HG03521 (cell line): ENCODE measurements around the gene FIGN.

Experiments used
- ATAC-seq: cut with Tn5 transposase; IDR thresholded peaks from one replicate; pipeline ENCODE4 v1.9.1; 2021; ENCODE audit warnings: mild to moderate bottlenecking, moderate library complexity; ENCODE audit not compliant: unreplicated experiment

The FIGN gene

DNA sequence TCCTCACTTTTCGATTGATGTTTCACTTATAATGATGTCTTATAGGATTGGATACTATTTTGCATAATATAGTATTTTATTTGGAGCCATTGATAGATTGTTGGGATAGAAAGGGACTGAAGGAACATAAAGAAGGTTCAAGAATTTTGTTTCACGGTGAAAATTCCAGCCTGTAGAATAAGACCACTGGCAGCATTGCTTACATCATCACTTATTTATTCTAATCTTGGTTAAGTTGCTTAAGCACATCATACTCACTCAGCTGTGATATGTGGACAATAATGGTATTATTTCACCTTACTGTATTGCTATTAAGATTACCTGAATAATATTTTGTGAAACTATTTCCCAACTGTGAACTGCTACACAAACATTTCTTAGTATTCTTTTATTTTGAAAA, 118.3 kb downstream of the FIGN start:
- ATAC-seq: no peak

DNA sequence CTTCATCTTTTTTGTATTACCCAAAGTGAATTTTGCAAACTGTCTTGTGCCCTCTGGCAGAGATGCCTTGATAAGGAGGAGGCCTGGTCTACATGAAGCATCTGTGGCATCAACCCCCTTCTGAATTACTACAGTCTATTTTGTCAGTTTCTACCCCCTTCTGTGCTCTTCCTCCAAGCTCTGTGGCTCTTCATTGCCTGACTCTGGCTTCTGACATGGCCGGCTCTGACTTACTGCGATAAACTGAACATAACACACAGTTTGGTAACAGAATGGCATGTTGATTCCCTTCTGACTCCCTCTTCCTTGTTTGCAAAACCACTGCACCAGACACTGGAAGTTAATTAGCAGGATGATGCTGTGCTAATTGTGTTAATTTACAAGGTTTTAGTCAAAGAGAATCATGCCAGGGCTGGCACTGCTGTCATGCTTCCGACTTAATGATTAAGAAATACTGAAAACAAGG, 122.5 kb downstream of the FIGN start:
- ATAC-seq: no peak

DNA sequence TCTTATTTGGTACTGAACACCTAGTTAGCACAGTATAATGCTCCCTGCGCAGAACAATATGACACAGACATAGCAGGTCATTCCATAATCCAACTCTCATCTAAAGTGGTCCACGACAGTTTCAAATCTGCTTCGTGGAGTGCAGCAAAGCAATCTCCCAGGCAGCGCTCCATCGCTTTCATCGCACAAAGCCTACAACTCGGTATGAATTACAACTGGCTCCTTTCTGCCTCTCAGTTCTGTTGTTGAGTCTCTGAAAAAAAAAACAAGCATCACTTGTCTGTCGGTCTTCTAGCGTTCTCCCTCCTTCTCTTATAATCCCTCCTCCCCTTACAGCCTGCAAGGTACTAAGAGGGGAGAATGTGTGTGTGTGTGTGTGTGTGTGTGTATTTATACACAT, 123.5 kb downstream of the FIGN start:
- no peak for ATAC-seq

DNA sequence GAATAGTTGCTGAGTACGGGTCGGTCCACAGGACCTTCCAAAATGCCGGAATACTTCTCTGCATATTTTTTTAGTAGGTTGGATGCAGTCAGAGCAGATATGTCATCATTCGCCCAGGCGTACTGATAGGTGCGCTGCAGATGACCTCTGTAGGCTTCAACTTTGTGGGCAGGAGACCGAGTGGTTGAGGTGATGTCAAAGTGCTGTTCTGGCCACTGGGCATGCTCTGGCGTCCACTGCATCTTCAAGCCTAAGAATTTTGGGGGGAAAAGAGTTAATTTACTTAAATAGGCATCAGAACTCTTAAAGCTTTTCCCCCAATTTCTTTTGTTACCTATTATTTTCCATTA, 124.3 kb downstream of the FIGN start:
- ATAC-seq: no peak

DNA sequence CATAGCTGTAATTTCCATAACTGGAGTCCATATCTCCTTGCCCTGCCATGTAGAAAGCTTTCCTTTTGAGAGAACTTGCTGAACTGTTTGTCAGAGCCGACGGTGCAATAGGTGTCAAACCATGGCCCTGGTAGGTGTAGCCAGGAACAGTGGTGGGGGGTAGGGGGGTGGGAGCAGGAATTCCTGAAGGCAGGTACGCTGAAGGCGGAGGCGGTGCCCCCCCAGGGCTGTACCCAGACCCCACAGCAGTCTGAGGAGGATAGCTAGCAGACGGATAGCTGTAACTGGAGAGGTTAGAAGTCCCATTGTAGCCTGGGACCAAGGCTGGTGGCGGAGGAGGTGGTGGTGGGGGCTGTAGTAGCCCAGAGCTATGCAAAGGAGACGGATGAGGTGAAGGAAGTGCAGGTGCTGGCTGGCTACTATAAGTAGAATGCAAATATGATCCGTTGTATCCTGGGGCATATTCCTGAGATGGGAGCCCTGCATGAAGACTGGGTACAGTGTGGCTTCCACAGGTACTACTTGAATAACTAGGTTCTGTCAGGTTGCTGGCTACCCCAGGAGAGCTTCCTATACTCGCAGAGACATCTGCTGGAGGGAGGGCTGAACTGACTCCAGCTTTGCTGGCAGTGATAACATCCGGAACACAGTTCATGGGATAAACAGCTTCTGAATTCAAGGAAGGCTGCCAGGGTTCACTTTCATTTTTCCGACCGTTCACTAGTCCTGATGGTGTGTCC, 124.8 kb downstream of the FIGN start:
- ATAC-seq: no peak

DNA sequence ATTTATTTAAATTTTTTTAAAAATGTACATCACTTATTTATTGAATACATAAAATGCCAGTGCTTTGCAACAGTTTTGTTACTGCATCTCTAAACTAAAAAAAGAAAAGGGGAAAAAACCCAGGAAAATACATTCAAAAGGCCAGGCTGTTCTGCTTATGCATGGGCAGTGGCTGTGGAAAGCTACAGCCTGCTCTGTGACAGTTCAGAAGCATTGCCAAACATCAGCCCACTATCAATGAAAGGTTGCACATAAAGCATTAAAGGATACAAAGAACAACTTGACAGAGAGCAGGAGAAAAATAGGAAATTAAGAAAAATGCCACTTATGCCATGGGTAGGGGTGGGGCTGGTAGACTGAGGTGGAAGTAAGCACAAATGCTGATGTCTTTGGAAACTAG, 128.2 kb downstream of the FIGN start:
- no peak for ATAC-seq

DNA sequence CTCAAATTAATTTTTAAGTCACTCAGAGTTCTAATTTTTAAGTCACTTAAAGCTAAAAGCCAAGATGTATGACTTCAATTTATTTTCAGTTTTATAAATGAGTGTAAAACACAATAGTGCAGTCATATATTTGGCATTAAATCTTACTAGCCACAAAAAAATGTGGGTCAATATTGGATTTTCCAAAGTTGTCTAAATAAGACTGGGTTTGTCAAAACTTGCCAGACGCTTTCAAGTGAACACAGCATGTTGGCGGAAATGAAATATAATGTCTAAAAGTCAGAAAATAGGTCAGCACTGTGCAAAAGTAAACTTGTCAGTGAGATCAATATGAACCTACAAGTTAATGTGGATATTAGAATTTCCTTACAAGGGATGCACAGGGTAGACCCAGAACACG, 128.9 kb downstream of the FIGN start:
- ATAC-seq: no peak

DNA sequence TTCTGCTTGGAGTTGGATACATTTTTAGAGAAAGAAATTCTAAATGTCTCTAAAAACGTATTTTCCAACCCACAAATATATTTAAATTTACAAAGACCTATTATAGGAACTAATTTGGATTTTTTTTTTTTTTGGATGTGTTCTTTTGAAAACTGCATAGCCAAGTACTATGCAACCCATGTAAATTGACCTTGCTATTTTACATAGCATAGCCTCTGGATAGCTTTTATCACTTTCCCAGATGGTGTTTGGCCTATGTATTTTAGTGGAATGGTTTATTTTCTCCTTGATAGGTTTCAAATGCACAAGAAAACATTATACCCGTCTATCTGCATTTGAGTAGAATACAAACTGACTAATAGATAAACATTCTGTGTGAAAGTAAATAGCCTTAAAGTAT, 130.0 kb downstream of the FIGN start:
- ATAC-seq: no peak

DNA sequence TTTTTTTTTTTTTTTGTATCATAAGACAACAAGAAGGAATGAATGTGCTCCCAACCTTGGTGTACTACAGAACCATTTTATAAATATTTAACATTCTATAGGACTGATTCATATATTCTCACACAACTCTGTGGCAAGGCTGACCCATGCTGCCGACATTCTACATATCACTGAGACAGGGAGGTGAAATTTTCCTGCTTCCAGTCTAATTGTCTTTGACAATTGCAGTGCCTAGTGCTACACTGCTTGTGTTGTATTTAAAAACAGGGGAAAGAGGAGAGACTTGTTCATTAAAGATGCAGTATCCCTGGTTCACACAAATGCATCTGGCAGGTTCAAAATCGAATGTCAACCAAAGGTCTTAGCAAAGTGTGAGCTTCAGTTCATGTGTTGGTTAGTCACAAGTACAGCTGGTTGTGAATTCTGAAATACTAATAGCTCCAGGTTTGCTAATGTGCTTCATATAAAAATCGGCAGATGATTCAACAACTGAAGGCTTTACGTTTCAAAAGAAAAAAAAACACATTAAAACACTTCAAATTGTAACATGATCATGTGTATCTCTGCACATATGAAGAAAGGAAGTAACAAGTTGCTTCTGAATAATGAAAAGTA, 130.8 kb downstream of the FIGN start:
- no peak for ATAC-seq

DNA sequence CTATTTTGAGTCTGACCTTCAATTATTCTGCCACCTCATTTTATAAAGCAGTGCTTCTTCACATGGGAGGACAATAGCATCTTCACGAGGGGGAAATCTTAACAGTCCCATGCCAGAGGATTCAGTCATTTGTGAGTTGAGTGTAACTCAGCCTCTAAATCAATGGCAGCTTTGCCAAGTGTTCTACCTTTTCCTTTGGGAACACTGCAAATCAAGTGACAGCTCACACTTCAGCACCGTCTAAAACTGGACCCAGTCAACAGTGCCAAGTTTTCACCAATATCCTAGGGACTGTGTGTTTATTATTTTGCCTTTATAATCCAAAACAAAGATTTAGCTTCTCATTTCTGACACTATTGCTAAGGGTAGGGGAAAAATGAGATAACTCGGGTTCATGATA, 133.6 kb downstream of the FIGN start:
- no peak for ATAC-seq

DNA sequence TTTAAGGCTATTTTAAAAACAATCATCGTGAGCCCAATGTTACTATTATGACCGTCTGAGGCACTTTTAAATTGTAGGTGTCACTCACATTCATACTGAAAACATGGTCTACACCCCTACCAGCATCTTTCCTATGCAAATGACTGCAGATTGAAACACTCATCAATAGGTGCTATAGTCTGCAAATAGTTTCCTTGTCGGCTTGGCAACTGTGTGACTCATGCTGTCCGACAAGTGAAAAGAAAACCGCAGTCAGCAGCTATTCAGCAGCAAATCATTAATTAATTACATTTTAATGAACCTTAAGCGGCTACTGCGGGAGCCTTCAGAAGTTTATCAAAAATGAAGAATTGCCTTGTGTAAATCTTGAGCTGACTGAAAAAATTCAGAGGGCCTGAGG, 134.4 kb downstream of the FIGN start:
- no peak for ATAC-seq

DNA sequence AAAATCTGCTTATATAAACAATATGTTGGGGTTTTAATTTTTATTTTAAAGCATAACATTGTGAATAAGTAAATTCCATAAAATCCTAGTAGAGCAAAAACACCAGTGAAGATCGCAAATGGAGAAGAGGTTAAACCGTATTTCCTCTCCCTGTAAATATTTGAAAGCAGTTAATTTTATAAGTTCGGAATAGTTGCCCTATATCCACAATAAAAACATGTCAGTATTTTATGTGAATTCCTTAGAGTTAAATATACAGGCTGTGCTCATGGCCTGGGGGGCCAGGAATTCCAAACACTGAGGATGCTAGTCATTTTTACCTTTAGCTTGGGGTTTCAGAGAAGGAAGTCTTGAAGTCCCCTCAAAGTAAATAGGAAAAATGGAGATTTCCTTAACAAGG, 135.0 kb downstream of the FIGN start:
- ATAC-seq: no peak

DNA sequence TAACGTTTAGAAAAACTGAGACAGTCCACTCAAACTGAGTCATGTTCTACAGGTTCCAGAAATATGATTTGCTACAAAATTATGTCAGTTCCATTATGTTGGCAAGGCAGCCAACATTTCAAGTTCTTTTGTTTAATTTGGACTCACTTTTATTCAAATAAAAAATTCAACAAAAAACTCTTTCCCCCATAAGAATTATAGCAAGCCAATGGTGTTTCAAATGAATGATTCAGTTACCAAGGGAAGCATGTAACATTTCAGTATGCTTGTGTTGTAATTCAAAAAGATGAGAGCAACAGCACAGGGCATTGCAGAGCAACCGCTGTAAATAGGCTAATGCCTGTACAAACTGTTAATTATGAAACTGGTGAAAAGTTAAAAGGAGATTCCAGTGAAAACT, 140.8 kb downstream of the FIGN start:
- no peak for ATAC-seq

DNA sequence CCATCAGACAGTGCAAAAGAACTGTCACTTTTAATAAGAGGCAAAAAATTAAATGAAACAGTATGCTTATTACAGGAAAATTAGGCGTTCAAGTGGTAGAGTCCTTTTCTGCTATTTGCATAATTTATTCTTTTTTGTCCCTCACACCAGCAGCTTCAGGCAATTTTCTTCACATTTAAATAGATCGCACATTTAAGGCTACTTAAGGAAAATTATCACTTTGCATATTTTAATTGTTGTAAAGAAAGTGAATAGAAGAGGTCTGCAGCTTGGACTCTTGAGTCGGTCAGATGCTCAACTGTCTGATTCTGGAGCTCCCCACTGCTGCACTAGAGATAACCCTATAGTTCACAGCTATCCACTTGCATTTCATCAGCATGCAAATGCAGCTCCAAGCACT, 141.3 kb downstream of the FIGN start:
- ATAC-seq: no peak

DNA sequence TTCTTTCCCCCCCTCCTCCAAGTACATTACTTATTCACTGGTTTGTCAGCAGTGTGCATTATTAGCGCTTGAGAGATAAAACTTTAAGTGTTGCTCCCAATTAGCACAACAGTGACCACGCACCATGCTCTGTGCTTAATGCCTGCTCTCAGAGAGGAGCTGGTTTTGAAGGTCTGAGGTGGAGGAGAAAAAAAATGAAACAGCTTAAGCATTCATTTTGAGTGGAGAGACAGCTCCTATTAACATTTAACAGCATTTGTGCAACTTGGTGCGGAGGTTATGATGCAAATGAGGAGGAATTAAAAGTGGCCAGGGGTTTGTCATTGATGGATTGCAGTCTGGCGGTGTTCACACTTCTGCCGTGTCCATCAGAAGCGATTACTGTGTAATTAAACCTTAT, 141.8 kb downstream of the FIGN start:
- ATAC-seq: no peak

DNA sequence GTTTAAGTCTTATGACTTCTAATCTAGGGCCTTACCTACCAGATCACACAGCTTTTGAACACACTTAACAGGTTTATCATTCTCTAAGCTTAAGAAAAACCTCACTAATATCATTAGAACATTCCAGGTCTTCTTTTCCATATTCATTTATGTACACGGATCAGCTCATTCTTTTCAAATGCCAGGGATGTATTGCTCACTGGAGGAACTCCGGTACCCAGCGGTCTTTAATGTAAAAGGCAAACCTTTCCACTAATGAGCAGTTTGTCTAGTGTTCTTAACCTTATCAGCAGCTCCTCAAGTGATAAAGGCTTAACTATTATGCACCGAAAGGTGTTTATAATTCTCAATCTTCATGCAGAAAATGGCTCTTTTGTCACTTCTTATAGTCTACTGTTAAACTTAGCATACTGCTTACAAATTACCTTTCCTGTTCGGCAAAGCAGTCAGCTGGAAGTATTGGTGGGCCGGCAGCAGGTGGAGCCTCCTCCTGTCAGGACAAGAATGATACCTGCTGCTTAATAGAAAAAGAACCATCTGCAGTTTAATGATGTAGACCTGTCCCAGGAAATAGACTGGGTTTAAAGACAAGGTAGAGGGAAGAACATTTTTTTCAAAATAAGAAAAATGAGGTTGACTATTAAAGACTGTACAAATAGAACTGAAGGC, 142.7 kb downstream of the FIGN start:
- no peak for ATAC-seq

DNA sequence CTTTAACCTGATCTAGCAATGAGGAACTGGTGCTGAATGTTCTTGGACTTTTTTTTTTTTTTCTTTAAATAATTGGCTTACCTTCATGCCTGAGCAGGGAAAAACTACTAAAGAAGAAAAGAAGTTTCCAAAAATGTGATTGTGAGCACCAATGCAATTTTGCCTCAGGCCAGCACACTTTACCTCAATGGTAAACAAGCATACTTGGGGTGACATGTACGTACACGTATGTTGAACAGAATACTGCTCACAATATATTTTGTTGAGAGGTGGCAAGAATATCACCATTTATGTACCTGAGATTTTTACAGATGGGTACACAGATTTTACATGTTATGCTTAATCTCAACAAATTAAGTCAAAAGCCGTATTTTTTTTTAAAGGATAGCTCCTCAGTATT, 144.3 kb downstream of the FIGN start:
- ATAC-seq: no peak

DNA sequence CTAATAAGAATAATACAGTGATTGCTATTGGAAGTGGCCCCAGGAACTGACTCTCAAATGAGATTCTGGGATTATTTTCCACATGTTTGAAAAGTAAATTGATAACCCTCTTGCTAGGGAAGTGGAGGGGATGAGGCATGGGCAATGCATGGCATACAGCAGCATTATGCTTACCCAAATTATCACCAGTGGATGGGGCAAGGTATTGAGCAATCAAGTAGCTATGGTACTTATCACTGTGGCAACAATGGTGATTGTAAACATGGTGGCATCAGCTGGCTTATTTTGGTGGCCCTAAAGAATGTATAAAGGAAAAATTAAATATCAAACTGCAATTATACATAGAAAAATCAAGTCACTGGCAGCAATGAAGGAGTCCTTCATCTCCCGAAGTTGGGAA, 155.1 kb downstream of the FIGN start:
- ATAC-seq: no peak

DNA sequence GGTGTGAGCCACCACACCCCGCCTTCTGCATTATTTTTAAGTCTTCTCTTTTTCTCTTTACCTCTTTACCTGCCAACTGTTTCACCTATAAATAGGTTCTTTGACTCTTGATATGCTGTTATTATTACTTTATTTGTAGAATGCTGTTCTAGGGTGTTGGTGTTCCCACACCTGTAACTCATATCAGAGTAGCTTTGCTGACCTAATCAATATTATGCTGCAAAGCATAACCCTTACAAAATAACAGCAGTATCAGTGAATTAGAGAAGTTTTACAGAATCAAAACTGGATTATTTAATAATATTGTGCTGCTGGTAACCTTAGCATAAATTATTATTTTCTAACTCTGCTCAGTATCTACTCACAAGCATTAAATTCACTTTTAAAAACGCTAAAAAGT, 161.5 kb downstream of the FIGN start:
- no peak for ATAC-seq

DNA sequence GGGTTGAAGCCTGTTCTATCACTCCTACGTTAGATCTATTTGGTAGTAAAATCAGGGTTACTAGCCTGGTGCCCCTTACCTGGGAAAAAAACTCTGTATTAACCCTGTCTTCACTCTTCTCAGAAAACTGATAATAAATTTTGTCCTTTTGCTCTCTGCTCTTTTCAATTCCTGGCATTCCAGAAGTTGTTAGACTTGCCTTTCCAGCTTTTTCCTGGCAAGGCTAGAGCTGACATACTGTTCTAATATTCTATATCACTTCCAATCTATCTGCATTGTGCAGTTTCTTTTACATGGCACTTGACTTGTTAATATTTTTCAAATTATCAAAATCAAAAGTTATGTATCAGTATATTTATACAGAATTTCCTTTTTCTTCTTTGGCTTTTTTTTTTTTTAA, 162.2 kb downstream of the FIGN start:
- ATAC-seq: no peak

DNA sequence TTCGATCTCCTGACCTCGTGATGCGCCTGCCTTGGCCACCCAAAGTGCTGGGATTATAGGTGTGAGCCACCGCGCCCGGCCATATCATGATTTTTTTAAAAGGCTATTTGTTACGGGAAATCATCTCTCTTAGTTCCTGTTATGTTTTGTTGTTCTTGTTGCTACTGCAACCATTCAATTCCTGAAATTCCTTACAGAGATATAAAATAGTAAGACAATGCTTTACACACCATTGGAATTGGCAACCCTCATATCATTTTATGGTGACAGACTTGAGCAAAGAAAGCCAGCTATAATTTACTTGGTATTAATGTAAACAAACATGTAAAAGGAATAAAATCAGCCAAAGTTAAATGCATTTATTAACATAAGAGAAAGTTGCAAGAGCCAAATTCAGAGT, 163.0 kb downstream of the FIGN start:
- no peak for ATAC-seq

DNA sequence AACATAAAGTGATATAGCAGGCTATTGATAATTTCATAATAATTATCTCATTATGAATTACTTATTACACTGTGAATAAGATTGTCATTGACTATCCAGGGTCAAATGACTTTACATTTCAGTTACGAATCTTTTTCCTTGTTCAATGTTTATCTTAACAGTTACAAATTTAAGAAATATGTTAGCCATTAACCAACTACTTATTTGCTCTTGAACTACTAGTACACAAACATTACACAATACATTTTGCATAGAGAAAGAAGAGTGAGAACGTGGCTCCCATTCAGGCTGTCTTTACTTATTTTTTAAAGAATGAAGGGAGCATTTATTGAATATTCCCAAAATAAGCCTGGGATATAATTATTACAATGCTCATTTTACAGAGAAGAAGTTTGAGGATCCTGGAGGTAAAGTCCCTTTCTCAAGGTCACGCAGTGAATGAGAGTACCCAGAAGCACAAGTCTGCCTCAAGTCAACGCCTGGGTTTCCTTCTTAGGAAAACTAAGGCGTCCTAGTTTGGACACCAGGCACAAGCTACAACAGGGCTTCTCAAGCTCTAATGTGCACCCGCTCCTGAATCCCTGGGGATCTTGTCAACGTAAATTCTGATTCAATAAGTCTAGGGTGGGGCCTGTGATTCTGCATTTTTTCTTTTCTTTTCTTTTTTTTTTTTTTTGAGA, 164.2 kb downstream of the FIGN start:
- no peak for ATAC-seq
